AG04450 (cell line): Measurements from ENCODE around the gene DHH. TPM values are rescaled to one million over a fixed set of nuclear protein-coding genes. Genes with fewer than 3 reads are reported as not detected.

Experiments
- CTCF ChIA-PET: fragments of 300-600, 350-600 bp; formaldehyde crosslinking; extraction: SDS; loops from one replicate; lab custom pipeline; 2022; ENCODE audit warnings: antibody characterized with exemption, inconsistent platforms; lab: Charles Lee
- POLR2A ChIA-PET: fragments of 350-600 bp; formaldehyde crosslinking; extraction: SDS; loops from one replicate; lab custom pipeline; 2021; ENCODE audit warnings: antibody characterized with exemption, inconsistent platforms; lab: Yijun Ruan, JAX
- DNase-seq: peaks from one replicate; pipeline ENCODE4 v3.0.0-alpha.2; 2011; ENCODE audit warnings: low read depth, low spot score
- H3K27ac ChIP-seq: one replicate; pipeline ENCODE4 v1.5.1; 2012; ENCODE audit warnings: low read depth, low read length, control low read depth
- H3K27me3 ChIP-seq: one replicate; pipeline ENCODE4 v1.6.0; 2012; ENCODE audit warnings: low read length; ENCODE audit not compliant: control insufficient read depth, insufficient read depth
- H3K4me3 ChIP-seq: 2 replicates; pipeline ENCODE4 v1.5.1; 2011; ENCODE audit warnings: mild to moderate bottlenecking, low read depth, low read length, control low read depth
- H3K9me3 ChIP-seq: 2 replicates; pipeline ENCODE4 v1.5.1; 2012; ENCODE audit warnings: low read length; ENCODE audit not compliant: control insufficient read depth, insufficient read depth
- polyA plus RNA-seq: library from polyadenylated mRNA; depleted of rRNA; stranded (reverse); fragments of >200 nt; gene quantifications from 2 replicates; pipeline ENCODE4 v1.2.3, GENCODE V29; 2011
- TF ChIP-seq, protein P1 (sequence below): IDR thresholded peaks from 2 replicates; pipeline ENCODE4 v1.5.1; 2011; ENCODE audit warnings: low read depth, low read length, control low read depth, inconsistent platforms

DHH gene
- polyA plus RNA-seq, 1 experiment, result not detected

DNA sequence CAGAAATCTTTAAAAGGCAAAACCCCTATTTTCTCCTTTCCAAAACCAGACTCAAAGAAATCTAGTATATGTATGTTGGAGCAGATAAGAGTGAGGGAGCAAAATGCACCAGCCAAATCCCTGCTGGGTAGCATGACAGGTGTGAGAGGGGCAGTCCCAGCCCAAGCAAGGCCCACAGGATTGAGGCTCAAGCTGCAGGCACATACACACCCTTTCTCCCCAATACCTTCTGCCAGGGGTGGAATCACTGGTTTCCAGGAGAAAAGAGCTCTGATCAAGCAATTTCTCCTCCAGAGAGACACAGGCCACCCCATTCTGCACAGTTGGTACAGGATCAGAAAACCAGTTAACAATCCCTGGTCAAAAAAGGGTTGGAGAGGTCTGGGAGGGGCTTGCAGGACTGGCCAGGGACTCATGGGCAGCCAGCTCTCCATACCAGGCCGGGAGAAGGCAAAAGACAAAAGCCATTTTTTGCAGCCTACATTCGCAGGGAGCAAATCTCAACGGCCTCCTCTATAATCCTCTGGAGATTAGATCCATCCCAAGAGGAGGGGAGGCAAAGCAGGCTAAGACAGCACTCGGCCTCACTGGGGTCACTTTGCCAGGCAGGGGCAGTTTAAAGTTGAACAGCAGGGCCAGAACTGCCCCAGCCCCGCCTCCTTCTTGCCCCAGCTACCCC is 36.1 kb downstream of the DHH start:
- H3K27me3 ChIP-seq, result no peaks in the 10 kb centered on the region
- ChIA-PET CTCF (interaction anchor here (1.2 to 1.8 kb wide), 3 partner anchors 15 to 34 kb away, joined by 3 to 6 read pairs (median 4); no protein-coding TSS in a partner anchor), POLR2A (interaction anchor here (1.3 kb wide), 1 partner anchor 73 kb away, joined by 4 read pairs; the partner anchor contains the start of gene TUBA1B)
- TF ChIP-seq, protein P1, sequence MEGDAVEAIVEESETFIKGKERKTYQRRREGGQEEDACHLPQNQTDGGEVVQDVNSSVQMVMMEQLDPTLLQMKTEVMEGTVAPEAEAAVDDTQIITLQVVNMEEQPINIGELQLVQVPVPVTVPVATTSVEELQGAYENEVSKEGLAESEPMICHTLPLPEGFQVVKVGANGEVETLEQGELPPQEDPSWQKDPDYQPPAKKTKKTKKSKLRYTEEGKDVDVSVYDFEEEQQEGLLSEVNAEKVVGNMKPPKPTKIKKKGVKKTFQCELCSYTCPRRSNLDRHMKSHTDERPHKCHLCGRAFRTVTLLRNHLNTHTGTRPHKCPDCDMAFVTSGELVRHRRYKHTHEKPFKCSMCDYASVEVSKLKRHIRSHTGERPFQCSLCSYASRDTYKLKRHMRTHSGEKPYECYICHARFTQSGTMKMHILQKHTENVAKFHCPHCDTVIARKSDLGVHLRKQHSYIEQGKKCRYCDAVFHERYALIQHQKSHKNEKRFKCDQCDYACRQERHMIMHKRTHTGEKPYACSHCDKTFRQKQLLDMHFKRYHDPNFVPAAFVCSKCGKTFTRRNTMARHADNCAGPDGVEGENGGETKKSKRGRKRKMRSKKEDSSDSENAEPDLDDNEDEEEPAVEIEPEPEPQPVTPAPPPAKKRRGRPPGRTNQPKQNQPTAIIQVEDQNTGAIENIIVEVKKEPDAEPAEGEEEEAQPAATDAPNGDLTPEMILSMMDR, result no peak
- no peak for DNase-seq
- peak overlapping the region; percentile 83 for H3K4me3 ChIP-seq
- no peak overlapping the region for H3K27ac ChIP-seq
- no peaks in the 10 kb centered on the region; the same call in 1 of the 2 replicates for H3K9me3 ChIP-seq

DNA sequence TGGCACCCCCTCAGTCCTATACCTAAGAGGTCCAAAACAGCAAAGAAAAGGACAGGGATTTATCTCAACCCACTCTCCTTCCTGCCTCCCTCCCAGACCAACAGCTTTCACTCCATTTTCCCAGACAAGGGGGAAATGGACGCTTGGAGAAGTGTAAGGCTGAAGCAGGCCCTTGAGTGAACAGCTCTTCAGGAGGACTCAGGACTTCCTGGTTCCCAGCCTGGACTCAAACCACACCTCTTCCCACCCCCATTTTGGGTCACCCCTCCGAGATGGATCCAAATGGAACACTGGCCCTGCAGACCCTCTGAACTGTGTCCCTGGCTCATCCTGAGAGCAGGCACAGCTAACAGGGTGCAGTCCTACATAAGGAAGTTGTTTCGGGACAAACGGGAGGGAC is 36.7 kb downstream of the DHH start:
- Histone ChIP-seq H3K27ac (no peak overlapping the region), H3K27me3 (no peaks in the 10 kb centered on the region), H3K4me3 (peak overlapping the region; percentile 83), H3K9me3 (no peaks in the 10 kb centered on the region; the same call in 1 of the 2 replicates)
- DNase-seq, result no peak
- TF ChIP-seq, protein P1, result no peak
- POLR2A ChIA-PET, result interaction anchor here (1.3 kb wide), 1 partner anchor 74 kb away, joined by 4 read pairs; the partner anchor contains the start of gene TUBA1B
- CTCF ChIA-PET, result interaction anchor here (1.3 to 1.8 kb wide), 3 partner anchors 14 to 72 kb away, joined by 4 to 6 read pairs (median 4); no protein-coding TSS in a partner anchor

DNA sequence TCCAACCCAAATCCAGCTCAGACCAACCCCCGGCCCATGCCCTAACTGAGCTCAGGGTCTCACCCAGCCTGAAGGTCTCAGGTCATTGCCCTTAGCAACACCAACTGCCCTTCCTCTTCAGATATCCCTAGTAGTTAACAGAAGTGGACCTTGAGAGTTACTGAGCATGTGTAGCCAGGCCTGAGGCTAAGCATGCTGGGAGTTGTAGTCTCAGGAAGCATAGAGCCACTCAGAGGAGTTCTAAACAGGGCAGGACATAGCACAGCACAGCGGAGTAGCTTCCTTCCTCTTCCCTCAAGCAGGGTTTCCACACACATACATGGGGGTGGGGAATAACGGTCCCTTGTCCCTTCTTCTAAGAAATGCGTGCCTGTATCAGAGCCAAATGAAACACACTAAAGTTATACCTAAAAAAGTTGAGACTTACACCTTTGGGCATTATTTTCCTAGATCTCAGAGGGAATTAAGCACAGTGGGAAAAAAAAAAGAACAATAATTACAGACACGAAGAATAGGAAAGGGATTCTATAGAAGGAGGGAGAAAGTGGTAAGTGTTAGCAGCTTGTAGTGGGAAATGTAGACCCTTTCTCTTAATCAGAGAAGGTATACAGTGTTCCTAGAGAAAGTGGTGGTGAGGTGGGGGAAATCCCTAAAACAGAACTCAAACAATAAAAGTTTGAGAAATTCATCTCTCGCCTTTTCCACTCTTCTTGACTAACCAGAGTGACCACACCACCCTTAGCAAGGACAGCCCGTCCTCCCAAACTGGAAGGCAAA is 38.4 kb downstream of the DHH start:
- TF ChIP-seq, protein P1, result no peak
- no peaks in the 10 kb centered on the region; the same call in 1 of the 2 replicates for H3K9me3 ChIP-seq
- ChIA-PET POLR2A (interaction anchor here (0.6 to 1.7 kb wide), 3 partner anchors 15 to 75 kb away, joined by 3 to 4 read pairs (median 4); partner anchors contain the start of gene TUBA1B), CTCF (interaction anchor here (0.5 to 3.1 kb wide), 4 partner anchors 8 to 97 kb away, joined by 3 to 12 read pairs (median 4); no protein-coding TSS in a partner anchor)
- peak overlapping the region; percentile 83 for H3K4me3 ChIP-seq
- H3K27me3 ChIP-seq, result no peaks in the 10 kb centered on the region
- peak; percentile 49 for DNase-seq
- no peak overlapping the region for H3K27ac ChIP-seq

DNA sequence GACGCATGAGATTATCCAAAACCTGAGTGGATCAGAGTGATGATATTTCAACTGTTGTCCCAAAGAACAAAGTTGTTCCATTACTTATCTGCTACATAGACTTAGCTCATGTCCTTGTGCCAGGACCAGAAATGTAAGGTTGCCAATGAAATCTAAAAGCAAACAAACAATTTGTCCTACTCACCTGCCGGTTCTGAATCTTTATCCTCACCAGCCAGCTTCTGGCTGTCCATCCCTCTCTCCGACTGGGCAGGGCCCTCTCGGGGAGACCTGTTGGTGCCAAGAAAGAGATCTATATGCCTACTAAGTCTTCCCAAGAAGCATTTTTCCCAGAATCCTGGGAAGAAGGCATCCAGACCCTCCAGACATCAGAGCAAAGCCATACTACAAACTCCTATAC is 39.5 kb downstream of the DHH start:
- Histone ChIP-seq H3K4me3 (no peak overlapping the region), H3K9me3 (no peaks in the 10 kb centered on the region; the same call in 1 of the 2 replicates), H3K27me3 (no peaks in the 10 kb centered on the region), H3K27ac (no peak overlapping the region)
- no peak for DNase-seq
- ChIA-PET POLR2A (interaction anchor here (1.0 to 1.7 kb wide), 2 partner anchors 14 to 76 kb away, joined by 4 read pairs; partner anchors contain the start of gene TUBA1B), CTCF (interaction anchor here (1.8 to 3.1 kb wide), 2 partner anchors 9 to 11 kb away, joined by 6 to 12 read pairs; no protein-coding TSS in a partner anchor)
- TF ChIP-seq, protein P1, result no peak
